K562 (cell line): ENCODE data around the gene ACAP3. TPM values are rescaled to one million over a fixed set of nuclear protein-coding genes. Genes with fewer than 3 reads are reported as not detected.

Experiments used
- ATAC-seq: fragments of 200-7000 bp; cut with Tn5 transposase; 3 replicates; pipeline ENCODE4 v1.9.1; 2020; ENCODE audit warnings: moderate library complexity
- BruUV-seq: library from RNA; stranded (reverse); fragments of 400-500 nt; replicated peaks from 2 replicates; lab custom pipeline; 2021; lab: Mats Ljungman, UMichigan
- CTCF ChIA-PET: fragments of 300-600 bp; formaldehyde crosslinking; extraction: SDS; loops from one replicate; lab custom pipeline; 2021; ENCODE audit warnings: low intra/inter-chr PET ratio; lab: Yijun Ruan, JAX
- POLR2A ChIA-PET: fragments of 300-600, 350-650 bp; sonication (Branson Sonifier 250); formaldehyde crosslinking; extraction: SDS; loops from one replicate; lab custom pipeline; 2021; ENCODE audit warnings: antibody characterized with exemption, inconsistent platforms; lab: Yijun Ruan, JAX
- DNase-seq, 4 experiments: peaks; one replicate each; pipeline versions ENCODE4 v3.0.0 to v3.0.0-alpha.2; 2011 to 2018; ENCODE audit warnings: low spot score in 3 of 4, mixed read lengths in 3 of 4; ENCODE audit errors: extremely low read depth in 1 of 4
- FAIRE-seq: peaks from 2 replicates; lab custom pipeline; 2011; peaks lifted over from hg19 to GRCh38; lab: Jason Lieb, UNC
- H2AFZ ChIP-seq: 2 replicates; pipeline ENCODE4 v1.6.0; 2011; ENCODE audit warnings: low read depth, low read length, control low read depth, inconsistent platforms
- H3K27ac ChIP-seq: fragments of 200-600 bp; 3 replicates; pipeline ENCODE4 v1.8.0; 2011; ENCODE audit warnings: low read depth, mild to moderate bottlenecking, control low read depth, inconsistent platforms, low read length, moderate library complexity, mixed read lengths; ENCODE audit errors: extremely low read depth
- H3K27me3 ChIP-seq, 2 experiments: fragments of 300-600 bp in 1 of 2; 2 replicates in 1 of 2; 3 replicates in 1 of 2; pipeline versions ENCODE4 v1.6.0 to v1.8.0; 2011; ENCODE audit warnings: inconsistent platforms in 2 of 2, low read length in 2 of 2, mild to moderate bottlenecking in 1 of 2, mixed read lengths in 1 of 2, moderate library complexity in 1 of 2; ENCODE audit not compliant: control insufficient read depth in 2 of 2, insufficient read depth in 2 of 2
- H3K36me3 ChIP-seq: fragments of 300-600 bp; 3 replicates; pipeline ENCODE4 v1.8.0; 2011; ENCODE audit warnings: mild to moderate bottlenecking, low read length, inconsistent platforms; ENCODE audit not compliant: control insufficient read depth, insufficient read depth
- H3K4me1 ChIP-seq, 2 experiments: fragments of 200-600 bp in 1 of 2; replicated peaks in 1 of 2; 2 replicates in 1 of 2; 3 replicates in 1 of 2; pipeline versions ENCODE4 v1.5.1 to v1.8.0; 2011; ENCODE audit warnings: inconsistent platforms in 2 of 2, low read length in 2 of 2, mild to moderate bottlenecking in 1 of 2, mixed read lengths in 1 of 2, moderate library complexity in 1 of 2; ENCODE audit not compliant: control insufficient read depth in 2 of 2, insufficient read depth in 2 of 2
- H3K4me2 ChIP-seq: 2 replicates; pipeline ENCODE4 v1.6.1; 2011; ENCODE audit warnings: low read length, control low read depth, inconsistent platforms, mixed read lengths; ENCODE audit not compliant: insufficient read depth
- H3K4me3 ChIP-seq: fragments of 200-600 bp; sonication (generic), shearing (Covaris generic); 2 replicates; pipeline ENCODE4 v1.5.1; 2016; ENCODE audit warnings: control low read depth, inconsistent platforms
- H3K79me2 ChIP-seq: fragments of 200-600 bp; 3 replicates; pipeline ENCODE4 v1.8.0; 2011; ENCODE audit warnings: low read length, inconsistent platforms; ENCODE audit not compliant: control insufficient read depth, insufficient read depth
- H3K9ac ChIP-seq, 2 experiments: 2 replicates each; pipeline versions ENCODE4 v1.6.0 to v1.6.1; 2011; ENCODE audit warnings: low read depth in 2 of 2, low read length in 2 of 2, control low read depth in 1 of 2, inconsistent platforms in 1 of 2, mild to moderate bottlenecking in 1 of 2, mixed read lengths in 1 of 2; ENCODE audit not compliant: insufficient read depth in 1 of 2
- H3K9me1 ChIP-seq: one replicate; pipeline ENCODE4 v1.6.0; 2011; ENCODE audit warnings: inconsistent platforms, mild to moderate bottlenecking, low read length, moderate library complexity; ENCODE audit not compliant: control insufficient read depth, insufficient read depth
- H3K9me3 ChIP-seq: replicated peaks from 2 replicates; pipeline ENCODE4 v1.5.1; 2011; ENCODE audit warnings: low read depth, low read length, inconsistent platforms; ENCODE audit not compliant: control insufficient read depth, insufficient read depth
- H4K20me1 ChIP-seq: replicated peaks from 2 replicates; pipeline ENCODE4 v1.6.1; 2011; ENCODE audit warnings: low read length, inconsistent platforms, mixed read lengths; ENCODE audit not compliant: control insufficient read depth, insufficient read depth
- BCLAF1 ChIP-seq, 2 experiments: fragments of 450-650 bp in 1 of 2; IDR thresholded peaks; 2 replicates each; pipeline ENCODE4 v1.6.1; 2011 to 2017; ENCODE audit warnings: low read depth in 2 of 2, antibody characterized with exemption in 1 of 2, borderline replicate concordance in 1 of 2, low read length in 1 of 2, mild to moderate bottlenecking in 1 of 2, mixed read lengths in 1 of 2; ENCODE audit not compliant: control insufficient read depth in 1 of 2
- MAFG ChIP-seq: fragments of 450-650 bp; conservative IDR thresholded peaks from 2 replicates; pipeline ENCODE4 v1.6.1; 2016; ENCODE audit warnings: missing genetic modification characterization, missing compliant biosample characterization
- POLR2G ChIP-seq: fragments of 200-400 bp; formaldehyde crosslinking; IDR thresholded peaks from 2 replicates; pipeline ENCODE4 v1.6.1; 2017; ENCODE audit warnings: low read depth, mild to moderate bottlenecking, antibody characterized with exemption, low read length, moderate library complexity
- USF1 ChIP-seq: sonication (generic); formaldehyde crosslinking; IDR thresholded peaks from 2 replicates; pipeline ENCODE4 v1.9.0; 2022; ENCODE audit warnings: mild to moderate bottlenecking, missing genetic modification reagents
- ZBTB7A ChIP-seq: IDR thresholded peaks from 2 replicates; pipeline ENCODE4 v1.6.1; 2011; ENCODE audit warnings: low read depth, mild to moderate bottlenecking, low read length, moderate library complexity, borderline replicate concordance; ENCODE audit not compliant: control insufficient read depth
- ZNF436 ChIP-seq: fragments of 250-450, 450-650 bp; sonication (Bioruptor Pico); formaldehyde crosslinking; IDR thresholded peaks from 2 replicates; pipeline ENCODE4 v1.7.0; 2020; ENCODE audit warnings: mild to moderate bottlenecking
- WGBS: fragments of 100-300 bp; shearing (Covaris generic); methylation state at CpG from one replicate; pipeline ENCODE4 v1.1.6; 2016; ENCODE audit warnings: low coverage, mixed read lengths; ENCODE audit not compliant: insufficient coverage; ENCODE audit errors: missing lambda C conversion rate; 5-methylcytosine and 5-hydroxymethylcytosine counted together
- in situ Hi-C: fragments of 300-500 bp; cut with MboI; formaldehyde crosslinking; loops from 4 replicates; pipeline ENCODE4 v1.15.0; 2018; ENCODE audit warnings: inconsistent platforms, mixed read lengths
- intact Hi-C: fragments of 100-400 bp; cut with micrococcal nuclease; formaldehyde crosslinking; loops from 2 replicates; pipeline ENCODE4 v1.14.2; 2022
- polyA plus RNA-seq, 8 experiments: library from polyadenylated mRNA; depleted of rRNA in 4 of 8; stranded (reverse) in 5 of 8; unstranded in 3 of 8; fragments of >200 nt; fragmentation: Nextera tagmentation in 2 of 8; fragmentation: Illumina TruSeq in 1 of 8; extraction: Ambion mirVana in 2 of 8; extraction: Trizol in 1 of 8; gene quantifications; 2 replicates each; pipeline versions ENCODE4 v1.2.1 to v1.2.3, GENCODE V29; 2011 to 2014; ENCODE audit warnings: inconsistent platforms in 1 of 8, missing spikeins in 1 of 8
- total RNA-seq, 7 experiments: library from RNA; depleted of rRNA in 6 of 7; stranded (reverse); fragments of >200 nt in 6 of 7; fragmentation: Illumina TruSeq in 2 of 7; extraction: Trizol in 2 of 7; gene quantifications; 2 replicates each; pipeline versions ENCODE4 v1.2.1 to v1.2.3, GENCODE V29; 2011 to 2021; ENCODE audit warnings: low replicate concordance in 1 of 7

Gene ACAP3
- total and polyA plus RNA-seq, 9 of the 15 experiments (the other 6 are each of a cell fraction or from before 2014, with no cell fraction given), result 0.01 to 49.0 (median 12.0) TPM

- H3K4me1 ChIP-seq, result peaks cover 16 to 90% of the 10 kb centered on the region in 2 experiments
- no peaks in the 10 kb centered on the region for H3K27me3 ChIP-seq
- BruUV-seq, result no TSS peak
- DNase-seq (no peak), ATAC-seq (no peak), FAIRE-seq (no peak)
- intact Hi-C loops, result no loop called here
- peaks cover 22% of the 10 kb centered on the region; the same call in 1 of the 3 replicates for H3K36me3 ChIP-seq
- in situ Hi-C loops, result no loop called here
- H3K9ac ChIP-seq, result no peak overlapping the region; a peak in 1 of 4 replicates
- peaks cover 3% of the 10 kb centered on the region for H3K9me1 ChIP-seq
- TF ChIP-seq ZNF436 (CRISPR knock-in tag) (no peak), POLR2G (peak; percentile 4; the same call in 1 of the 2 replicates)
- H2AFZ ChIP-seq, result no peak overlapping the region
- peaks cover 6% of the 10 kb centered on the region for H3K9me3 ChIP-seq
- no peak overlapping the region for H3K27ac ChIP-seq
- 90% methylated on average over 39 of the region's 40 CpGs for WGBS
- CTCF ChIA-PET, result no interaction called here
- H3K4me3 ChIP-seq, result no peak overlapping the region
- no peak overlapping the region for H3K4me2 ChIP-seq
- peaks cover 37% of the 10 kb centered on the region for H3K79me2 ChIP-seq
- POLR2A ChIA-PET, result interaction anchor here (0.9 to 2.2 kb wide), 4 partner anchors 8 to 18 kb away, joined by 4 to 9 read pairs (median 6); no protein-coding TSS in a partner anchor
- H4K20me1 ChIP-seq, result 0 out of 2 replicates have a peak, but pooled peaks cover 6% of the 10 kb centered on the region
Observed at GRCh38 chr1:1327291-1327690, 19.6 kb upstream of the ACAP3 start.

GRCh38 chr1:1326075-1326605 lies 18.4 kb upstream of the ACAP3 start:
- Histone ChIP-seq H2AFZ (no peak overlapping the region), H4K20me1 (peaks cover 6% of the 10 kb centered on the region; the same call in 1 of the 2 replicates), H3K4me3 (peak overlapping the region; percentile 99), H3K36me3 (peaks cover 33% of the 10 kb centered on the region; the same call in 1 of the 3 replicates), H3K4me2 (peak overlapping the region; percentile 85), H3K9me3 (peaks cover 6% of the 10 kb centered on the region), H3K9ac (peak overlapping the region; percentile 93 to 99; a peak in 3 of 4 replicates), H3K27ac (no peak overlapping the region; the same call in 2 of the 3 replicates), H3K79me2 (peaks cover 48% of the 10 kb centered on the region), H3K9me1 (no peaks in the 10 kb centered on the region), H3K27me3 (no peaks in the 10 kb centered on the region), H3K4me1 (peaks cover 16 to 90% of the 10 kb centered on the region in 2 experiments)
- POLR2A ChIA-PET, result interaction anchor here (0.5 to 2.2 kb wide), 5 partner anchors 9 to 340 kb away, joined by 3 to 9 read pairs (median 6); no protein-coding TSS in a partner anchor
- ATAC-seq (no peak), FAIRE-seq (no peak), DNase-seq (no peak)
- intact Hi-C loops (no loop called here), in situ Hi-C loops (no loop called here)
- BruUV-seq, result TSS peak; percentile 58
- 51% methylated on average over 7 of the region's 8 CpGs for WGBS
- CTCF ChIA-PET, result no interaction called here
- no peak for TF ChIP-seq MAFG (tag)
- TF ChIP-seq USF1, result peak; percentile 3; the same call in 1 of the 2 replicates
- no peak for TF ChIP-seq BCLAF1 (IDR thresholded peaks at IDR 0.05; ENCODE audit: borderline replicate concordance in 1 of 2, control insufficient read depth in 1 of 2, low read depth in 2 of 2, low read length in 1 of 2)
- TF ChIP-seq ZBTB7A, result no peak
